HEK293 (cell line): ENCODE data around the gene MPDU1.

Source experiments
- CTCF ChIA-PET: fragments of 350-600 bp; formaldehyde crosslinking; extraction: SDS; loops from one replicate; lab custom pipeline; 2021; ENCODE audit warnings: antibody characterized with exemption; lab: Yijun Ruan, JAX
- POLR2A ChIA-PET: fragments of 300-600 bp; formaldehyde crosslinking; extraction: SDS; loops from one replicate; lab custom pipeline; 2020; ENCODE audit warnings: antibody characterized with exemption, inconsistent platforms; lab: Yijun Ruan, JAX
- H3K27ac ChIP-seq: fragments of 200-500 bp; sonication (Bioruptor generic); 2 replicates; pipeline ENCODE4 v1.5.1; 2014; ENCODE audit warnings: low read depth, low read length, control low read depth, inconsistent platforms; ENCODE audit errors: extremely low read depth
- H3K36me3 ChIP-seq, 2 experiments: fragments of 200-500 bp in 1 of 2; sonication (Bioruptor generic) in 1 of 2; 1 replicate in 1 of 2; 2 replicates in 1 of 2; pipeline ENCODE4 v1.5.1; 2014 to 2017; ENCODE audit warnings: inconsistent platforms in 2 of 2, low read length in 2 of 2; ENCODE audit not compliant: control insufficient read depth in 2 of 2, insufficient read depth in 1 of 2
- H3K4me1 ChIP-seq: fragments of 200-500 bp; sonication (Bioruptor generic); 2 replicates; pipeline ENCODE4 v1.5.1; 2014; ENCODE audit warnings: mild to moderate bottlenecking, low read length, inconsistent platforms; ENCODE audit not compliant: control insufficient read depth, insufficient read depth
- H3K4me3 ChIP-seq: 2 replicates; pipeline ENCODE4 v1.5.1; 2011; ENCODE audit warnings: low read depth, mild to moderate bottlenecking, control low read depth, low read length, moderate library complexity
- H3K9me3 ChIP-seq: fragments of 200-500 bp; sonication (Bioruptor generic); 2 replicates; pipeline ENCODE4 v1.5.1; 2014; ENCODE audit warnings: low read depth, low read length, inconsistent platforms; ENCODE audit not compliant: control insufficient read depth, insufficient read depth
- BCL11A ChIP-seq: fragments of 450-650 bp; formaldehyde crosslinking; IDR thresholded peaks from 2 replicates; pipeline ENCODE4 v1.5.1; 2016; ENCODE audit warnings: low read depth, missing biosample characterization, missing genetic modification characterization
- GLI2 ChIP-seq: fragments of 450-650 bp; formaldehyde crosslinking; IDR thresholded peaks from 2 replicates; pipeline ENCODE4; 2017; ENCODE audit warnings: missing biosample characterization, missing genetic modification characterization, low read depth, borderline replicate concordance
- IKZF3 ChIP-seq: fragments of 450-650 bp; IDR thresholded peaks from 2 replicates; pipeline ENCODE4 v1.5.0; 2018; ENCODE audit warnings: missing biosample characterization, mild to moderate bottlenecking, missing genetic modification characterization, moderate library complexity
- KLF10 ChIP-seq: fragments of 450-650 bp; IDR thresholded peaks from 2 replicates; pipeline ENCODE4 v1.5.1; 2018; ENCODE audit warnings: missing biosample characterization, mild to moderate bottlenecking, missing genetic modification characterization
- KLF7 ChIP-seq: fragments of 450-650 bp; formaldehyde crosslinking; IDR thresholded peaks from 2 replicates; pipeline ENCODE4 v1.5.1; 2016; ENCODE audit warnings: missing biosample characterization, missing genetic modification characterization, borderline replicate concordance
- KLF8 ChIP-seq: fragments of 450-650 bp; formaldehyde crosslinking; IDR thresholded peaks from 2 replicates; pipeline ENCODE4 v1.5.1; 2016; ENCODE audit warnings: missing biosample characterization, missing genetic modification characterization
- KLF9 ChIP-seq: fragments of 450-650 bp; formaldehyde crosslinking; IDR thresholded peaks from 2 replicates; pipeline ENCODE4 v1.5.1; 2016; ENCODE audit warnings: missing biosample characterization, missing genetic modification characterization, low read depth
- RBAK ChIP-seq: fragments of 450-650 bp; formaldehyde crosslinking; IDR thresholded peaks from 2 replicates; pipeline ENCODE4 v1.5.1; 2016; ENCODE audit warnings: missing biosample characterization, missing genetic modification characterization
- SP7 ChIP-seq: fragments of 450-650 bp; formaldehyde crosslinking; IDR thresholded peaks from 2 replicates; pipeline ENCODE4 v1.5.1; 2016; ENCODE audit warnings: missing biosample characterization, missing genetic modification characterization
- YY2 ChIP-seq: fragments of 450-650 bp; formaldehyde crosslinking; IDR thresholded peaks from 2 replicates; pipeline ENCODE4 v1.5.1; 2016; ENCODE audit warnings: missing biosample characterization, missing genetic modification characterization
- ZNF2 ChIP-seq: fragments of 450-650 bp; formaldehyde crosslinking; IDR thresholded peaks from 2 replicates; pipeline ENCODE4 v1.5.1; 2016; ENCODE audit warnings: missing biosample characterization, missing genetic modification characterization
- ZNF221 ChIP-seq: fragments of 450-650 bp; formaldehyde crosslinking; IDR thresholded peaks from 2 replicates; pipeline ENCODE4 v1.5.1; 2017; ENCODE audit warnings: missing biosample characterization, missing genetic modification characterization, borderline replicate concordance
- ZNF311 ChIP-seq: fragments of 450-650 bp; formaldehyde crosslinking; IDR thresholded peaks from 2 replicates; pipeline ENCODE4 v1.5.1; 2017; ENCODE audit warnings: missing biosample characterization, missing genetic modification characterization, borderline replicate concordance
- ZNF341 ChIP-seq: fragments of 450-650 bp; formaldehyde crosslinking; IDR thresholded peaks from 2 replicates; pipeline ENCODE4; 2016; ENCODE audit warnings: low read depth, missing biosample characterization, missing genetic modification characterization
- ZNF391 ChIP-seq: fragments of 450-650 bp; formaldehyde crosslinking; IDR thresholded peaks from 2 replicates; pipeline ENCODE4 v1.5.1; 2016; ENCODE audit warnings: low read depth, missing biosample characterization, missing genetic modification characterization, borderline replicate concordance
- ZNF629 ChIP-seq: fragments of 450-650 bp; formaldehyde crosslinking; IDR thresholded peaks from 2 replicates; pipeline ENCODE4 v1.5.1; 2017; ENCODE audit warnings: missing biosample characterization, missing genetic modification characterization
- ZNF707 ChIP-seq: fragments of 450-650 bp; formaldehyde crosslinking; IDR thresholded peaks from 2 replicates; pipeline ENCODE4 v1.5.1; 2016; ENCODE audit warnings: missing biosample characterization, missing genetic modification characterization
- ZXDB ChIP-seq: fragments of 450-650 bp; formaldehyde crosslinking; IDR thresholded peaks from 2 replicates; pipeline ENCODE4 v1.5.1; 2016; ENCODE audit warnings: missing biosample characterization, missing genetic modification characterization
- TF ChIP-seq, protein P1 (sequence below): fragments of 450-650 bp; formaldehyde crosslinking; IDR thresholded peaks from 2 replicates; pipeline ENCODE4 v1.5.1; 2017; ENCODE audit warnings: missing biosample characterization, missing genetic modification characterization
- TF ChIP-seq, protein P2 (sequence below): fragments of 450-650 bp; formaldehyde crosslinking; IDR thresholded peaks from 2 replicates; pipeline ENCODE4 v1.5.1; 2016; ENCODE audit warnings: missing biosample characterization, missing genetic modification characterization
- TF ChIP-seq, protein P3 (sequence below): fragments of 450-650 bp; formaldehyde crosslinking; IDR thresholded peaks from 2 replicates; pipeline ENCODE4 v1.5.1; 2017; ENCODE audit warnings: missing biosample characterization, missing genetic modification characterization
- TF ChIP-seq, protein P4 (sequence below): fragments of 450-650 bp; formaldehyde crosslinking; IDR thresholded peaks from 2 replicates; pipeline ENCODE4 v1.5.1; 2016; ENCODE audit warnings: missing biosample characterization, missing genetic modification characterization
- TF ChIP-seq, protein P5 (sequence below): fragments of 450-650 bp; formaldehyde crosslinking; conservative IDR thresholded peaks from 2 replicates; pipeline ENCODE4 v1.5.1; 2016; ENCODE audit warnings: low read depth, missing biosample characterization, missing genetic modification characterization

Gene MPDU1

DNA sequence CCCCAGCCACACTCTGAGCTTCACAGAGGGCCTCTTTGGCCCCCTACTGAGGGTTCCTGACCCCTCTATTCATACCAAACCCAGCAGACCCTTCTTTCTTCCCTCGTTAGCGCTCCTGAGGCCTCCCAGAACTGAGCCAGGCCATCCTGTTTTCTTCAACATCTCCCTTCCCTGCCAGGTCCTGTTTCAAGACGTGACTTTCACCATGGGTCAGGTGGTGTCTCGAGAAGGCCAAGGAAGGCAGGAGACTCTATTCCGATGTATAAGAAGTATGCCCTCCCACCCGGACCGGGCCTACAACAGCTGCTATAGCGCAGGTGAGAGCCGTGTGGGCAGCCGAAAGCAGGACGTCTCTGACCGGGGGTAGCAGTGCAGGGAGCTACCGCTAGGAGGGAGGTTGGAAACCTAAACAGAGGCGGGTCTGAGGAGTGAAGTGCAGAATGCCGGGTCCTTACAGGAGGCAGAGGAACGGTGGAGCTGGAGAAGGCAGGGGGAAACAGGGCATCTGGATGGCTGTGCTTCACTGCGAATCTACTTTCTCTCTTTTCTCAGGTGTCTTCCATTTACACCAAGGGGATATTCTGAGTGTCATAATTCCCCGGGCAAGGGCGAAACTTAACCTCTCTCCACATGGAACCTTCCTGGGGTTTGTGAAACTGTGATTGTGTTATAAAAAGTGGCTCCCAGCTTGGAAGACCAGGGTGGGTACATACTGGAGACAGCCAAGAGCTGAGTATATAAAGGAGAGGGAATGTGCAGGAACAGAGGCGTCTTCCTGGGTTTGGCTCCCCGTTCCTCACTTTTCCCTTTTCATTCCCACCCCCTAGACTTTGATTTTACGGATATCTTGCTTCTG is 23.3 kb upstream of the MPDU1 start (continued):
- TF ChIP-seq, protein P1, sequence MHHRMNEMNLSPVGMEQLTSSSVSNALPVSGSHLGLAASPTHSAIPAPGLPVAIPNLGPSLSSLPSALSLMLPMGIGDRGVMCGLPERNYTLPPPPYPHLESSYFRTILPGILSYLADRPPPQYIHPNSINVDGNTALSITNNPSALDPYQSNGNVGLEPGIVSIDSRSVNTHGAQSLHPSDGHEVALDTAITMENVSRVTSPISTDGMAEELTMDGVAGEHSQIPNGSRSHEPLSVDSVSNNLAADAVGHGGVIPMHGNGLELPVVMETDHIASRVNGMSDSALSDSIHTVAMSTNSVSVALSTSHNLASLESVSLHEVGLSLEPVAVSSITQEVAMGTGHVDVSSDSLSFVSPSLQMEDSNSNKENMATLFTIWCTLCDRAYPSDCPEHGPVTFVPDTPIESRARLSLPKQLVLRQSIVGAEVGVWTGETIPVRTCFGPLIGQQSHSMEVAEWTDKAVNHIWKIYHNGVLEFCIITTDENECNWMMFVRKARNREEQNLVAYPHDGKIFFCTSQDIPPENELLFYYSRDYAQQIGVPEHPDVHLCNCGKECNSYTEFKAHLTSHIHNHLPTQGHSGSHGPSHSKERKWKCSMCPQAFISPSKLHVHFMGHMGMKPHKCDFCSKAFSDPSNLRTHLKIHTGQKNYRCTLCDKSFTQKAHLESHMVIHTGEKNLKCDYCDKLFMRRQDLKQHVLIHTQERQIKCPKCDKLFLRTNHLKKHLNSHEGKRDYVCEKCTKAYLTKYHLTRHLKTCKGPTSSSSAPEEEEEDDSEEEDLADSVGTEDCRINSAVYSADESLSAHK (tag by site-specific recombination) = peak; percentile 39; the same call in 1 of the 2 replicates
- TF ChIP-seq SP7 (tag by site-specific recombination) (peak; percentile 10; the same call in 1 of the 2 replicates), KLF8 (tag by site-specific recombination) (no peak), ZNF341 (peak; percentile 80), ZNF311 (tag by site-specific recombination) (no peak)
- TF ChIP-seq, protein P2, sequence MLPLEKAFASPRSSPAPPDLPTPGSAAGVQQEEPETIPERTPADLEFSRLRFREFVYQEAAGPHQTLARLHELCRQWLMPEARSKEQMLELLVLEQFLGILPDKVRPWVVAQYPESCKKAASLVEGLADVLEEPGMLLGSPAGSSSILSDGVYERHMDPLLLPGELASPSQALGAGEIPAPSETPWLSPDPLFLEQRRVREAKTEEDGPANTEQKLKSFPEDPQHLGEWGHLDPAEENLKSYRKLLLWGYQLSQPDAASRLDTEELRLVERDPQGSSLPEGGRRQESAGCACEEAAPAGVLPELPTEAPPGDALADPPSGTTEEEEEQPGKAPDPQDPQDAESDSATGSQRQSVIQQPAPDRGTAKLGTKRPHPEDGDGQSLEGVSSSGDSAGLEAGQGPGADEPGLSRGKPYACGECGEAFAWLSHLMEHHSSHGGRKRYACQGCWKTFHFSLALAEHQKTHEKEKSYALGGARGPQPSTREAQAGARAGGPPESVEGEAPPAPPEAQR (tag by site-specific recombination) = no peak

DNA sequence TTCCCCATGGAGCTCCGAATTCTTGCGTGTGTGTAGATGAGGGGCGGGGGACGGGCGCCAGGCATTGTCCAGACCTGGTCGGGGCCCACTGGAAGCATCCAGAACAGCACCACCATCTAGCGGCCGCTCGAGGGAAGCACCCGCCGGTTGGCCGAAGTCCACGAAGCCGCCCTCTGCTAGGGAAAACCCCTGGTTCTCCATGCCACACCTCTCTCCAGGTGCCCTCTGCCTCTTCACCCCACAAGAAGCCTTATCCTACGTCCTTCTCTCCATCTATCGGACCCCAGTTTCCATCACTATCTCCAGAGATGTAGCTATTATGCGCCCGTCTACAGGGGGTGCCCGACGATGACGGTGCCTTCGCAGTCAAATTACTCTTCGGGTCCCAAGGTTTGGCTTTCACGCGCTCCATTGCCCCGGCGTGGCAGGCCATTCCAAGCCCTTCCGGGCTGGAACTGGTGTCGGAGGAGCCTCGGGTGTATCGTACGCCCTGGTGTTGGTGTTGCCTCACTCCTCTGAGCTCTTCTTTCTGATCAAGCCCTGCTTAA is 22.6 kb upstream of the MPDU1 start:
- Histone ChIP-seq H3K4me1 (peaks cover 11% of the 10 kb centered on the region), H3K27ac (peak overlapping the region; percentile 93), H3K4me3 (peak overlapping the region; percentile 85), H3K36me3 (peaks cover 26 to 33% of the 10 kb centered on the region in 2 experiments), H3K9me3 (no peaks in the 10 kb centered on the region)
- ChIA-PET POLR2A (interaction anchor here (0.6 to 2.8 kb wide), 28 partner anchors 9 to 232 kb away, joined by 3 to 17 read pairs (median 5); partner anchors contain the start of genes CD68, CHRNB1, FXR2 and MPDU1), CTCF (interaction anchor here (0.6 to 5.1 kb wide), 92 partner anchors 9 to 631 kb away, joined by 3 to 112 read pairs (median 4); partner anchors contain the start of genes KCTD11, MPDU1, NEURL4 and PLSCR3)
- TF ChIP-seq, protein P3, sequence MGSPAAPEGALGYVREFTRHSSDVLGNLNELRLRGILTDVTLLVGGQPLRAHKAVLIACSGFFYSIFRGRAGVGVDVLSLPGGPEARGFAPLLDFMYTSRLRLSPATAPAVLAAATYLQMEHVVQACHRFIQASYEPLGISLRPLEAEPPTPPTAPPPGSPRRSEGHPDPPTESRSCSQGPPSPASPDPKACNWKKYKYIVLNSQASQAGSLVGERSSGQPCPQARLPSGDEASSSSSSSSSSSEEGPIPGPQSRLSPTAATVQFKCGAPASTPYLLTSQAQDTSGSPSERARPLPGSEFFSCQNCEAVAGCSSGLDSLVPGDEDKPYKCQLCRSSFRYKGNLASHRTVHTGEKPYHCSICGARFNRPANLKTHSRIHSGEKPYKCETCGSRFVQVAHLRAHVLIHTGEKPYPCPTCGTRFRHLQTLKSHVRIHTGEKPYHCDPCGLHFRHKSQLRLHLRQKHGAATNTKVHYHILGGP (tag by site-specific recombination) = no peak
- TF ChIP-seq RBAK (tag by site-specific recombination) (no peak), ZNF629 (tag by site-specific recombination) (peak; percentile 55; the same call in 1 of the 2 replicates), YY2 (no peak), ZNF221 (tag by site-specific recombination) (no peak), ZNF391 (no peak), KLF9 (tag by site-specific recombination) (peak; percentile 80), BCL11A (tag by site-specific recombination) (peak; percentile 68; the same call in 1 of the 2 replicates), ZNF2 (tag by site-specific recombination) (peak; percentile 29; the same call in 1 of the 2 replicates), KLF7 (peak; percentile 12; the same call in 1 of the 2 replicates), KLF10 (tag by site-specific recombination) (peak; percentile 33; the same call in 1 of the 2 replicates), ZNF707 (no peak), GLI2 (tag by site-specific recombination) (no peak), IKZF3 (peak; percentile 38; the same call in 1 of the 2 replicates), ZXDB (no peak)
- TF ChIP-seq, protein P4, sequence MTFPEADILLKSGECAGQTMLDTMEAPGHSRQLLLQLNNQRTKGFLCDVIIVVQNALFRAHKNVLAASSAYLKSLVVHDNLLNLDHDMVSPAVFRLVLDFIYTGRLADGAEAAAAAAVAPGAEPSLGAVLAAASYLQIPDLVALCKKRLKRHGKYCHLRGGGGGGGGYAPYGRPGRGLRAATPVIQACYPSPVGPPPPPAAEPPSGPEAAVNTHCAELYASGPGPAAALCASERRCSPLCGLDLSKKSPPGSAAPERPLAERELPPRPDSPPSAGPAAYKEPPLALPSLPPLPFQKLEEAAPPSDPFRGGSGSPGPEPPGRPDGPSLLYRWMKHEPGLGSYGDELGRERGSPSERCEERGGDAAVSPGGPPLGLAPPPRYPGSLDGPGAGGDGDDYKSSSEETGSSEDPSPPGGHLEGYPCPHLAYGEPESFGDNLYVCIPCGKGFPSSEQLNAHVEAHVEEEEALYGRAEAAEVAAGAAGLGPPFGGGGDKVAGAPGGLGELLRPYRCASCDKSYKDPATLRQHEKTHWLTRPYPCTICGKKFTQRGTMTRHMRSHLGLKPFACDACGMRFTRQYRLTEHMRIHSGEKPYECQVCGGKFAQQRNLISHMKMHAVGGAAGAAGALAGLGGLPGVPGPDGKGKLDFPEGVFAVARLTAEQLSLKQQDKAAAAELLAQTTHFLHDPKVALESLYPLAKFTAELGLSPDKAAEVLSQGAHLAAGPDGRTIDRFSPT (tag by site-specific recombination) = peak; percentile 86
- TF ChIP-seq, protein P5, sequence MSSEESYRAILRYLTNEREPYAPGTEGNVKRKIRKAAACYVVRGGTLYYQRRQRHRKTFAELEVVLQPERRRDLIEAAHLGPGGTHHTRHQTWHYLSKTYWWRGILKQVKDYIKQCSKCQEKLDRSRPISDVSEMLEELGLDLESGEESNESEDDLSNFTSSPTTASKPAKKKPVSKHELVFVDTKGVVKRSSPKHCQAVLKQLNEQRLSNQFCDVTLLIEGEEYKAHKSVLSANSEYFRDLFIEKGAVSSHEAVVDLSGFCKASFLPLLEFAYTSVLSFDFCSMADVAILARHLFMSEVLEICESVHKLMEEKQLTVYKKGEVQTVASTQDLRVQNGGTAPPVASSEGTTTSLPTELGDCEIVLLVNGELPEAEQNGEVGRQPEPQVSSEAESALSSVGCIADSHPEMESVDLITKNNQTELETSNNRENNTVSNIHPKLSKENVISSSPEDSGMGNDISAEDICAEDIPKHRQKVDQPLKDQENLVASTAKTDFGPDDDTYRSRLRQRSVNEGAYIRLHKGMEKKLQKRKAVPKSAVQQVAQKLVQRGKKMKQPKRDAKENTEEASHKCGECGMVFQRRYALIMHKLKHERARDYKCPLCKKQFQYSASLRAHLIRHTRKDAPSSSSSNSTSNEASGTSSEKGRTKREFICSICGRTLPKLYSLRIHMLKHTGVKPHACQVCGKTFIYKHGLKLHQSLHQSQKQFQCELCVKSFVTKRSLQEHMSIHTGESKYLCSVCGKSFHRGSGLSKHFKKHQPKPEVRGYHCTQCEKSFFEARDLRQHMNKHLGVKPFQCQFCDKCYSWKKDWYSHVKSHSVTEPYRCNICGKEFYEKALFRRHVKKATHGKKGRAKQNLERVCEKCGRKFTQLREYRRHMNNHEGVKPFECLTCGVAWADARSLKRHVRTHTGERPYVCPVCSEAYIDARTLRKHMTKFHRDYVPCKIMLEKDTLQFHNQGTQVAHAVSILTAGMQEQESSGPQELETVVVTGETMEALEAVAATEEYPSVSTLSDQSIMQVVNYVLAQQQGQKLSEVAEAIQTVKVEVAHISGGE (tag by site-specific recombination) = peak; percentile 7; the same call in 1 of the 2 replicates
